Activated T-cell treated with anti-CD3 and anti-CD28 coated beads, Interleukin-2, amount 50 U/mL, for 24 hours (primary cell): ENCODE measurements around the gene CGNL1.

ENCODE experiments used
- DNase-seq: peaks from one replicate; pipeline ENCODE4 v3.0.0-alpha.2; 2020
- H3K27ac Mint-ChIP-seq: 2 replicates; pipeline ENCODE4 v1.8.0; 2020; ENCODE audit warnings: mild to moderate bottlenecking, mixed read lengths
- H3K27me3 Mint-ChIP-seq: 2 replicates; pipeline ENCODE4 v1.8.0; 2020; ENCODE audit warnings: mixed read lengths
- H3K36me3 Mint-ChIP-seq: 2 replicates; pipeline ENCODE4 v1.8.0; 2020; ENCODE audit warnings: low read depth, mixed read lengths
- H3K4me1 Mint-ChIP-seq: 2 replicates; pipeline ENCODE4 v1.8.0; 2020; ENCODE audit warnings: low read depth, mixed read lengths
- H3K4me3 Mint-ChIP-seq: 2 replicates; pipeline ENCODE4 v1.8.0; 2020; ENCODE audit warnings: mild to moderate bottlenecking, moderate library complexity, mixed read lengths
- H3K9me3 Mint-ChIP-seq: 2 replicates; pipeline ENCODE4 v1.8.0; 2020; ENCODE audit warnings: mixed read lengths

The CGNL1 gene

DNA sequence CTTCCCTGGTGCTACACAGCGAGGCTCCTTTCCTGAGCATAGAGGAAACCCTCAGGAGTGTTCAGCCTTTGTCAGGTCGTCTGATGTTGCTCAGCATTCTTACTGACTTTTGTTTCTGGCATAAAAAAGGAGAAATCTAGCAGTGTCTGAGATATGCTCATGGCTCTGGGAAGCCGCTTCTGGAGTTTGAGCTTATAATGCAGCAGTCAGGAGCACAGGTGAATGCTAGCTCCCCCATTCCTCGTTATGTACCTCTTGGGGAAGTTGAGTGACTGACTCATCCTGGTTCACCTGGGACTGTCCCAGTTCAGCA is 166.2 kb downstream of the CGNL1 start:
- Mint-ChIP-seq H3K27ac (no peak overlapping the region), H3K4me1 (peaks cover 7% of the 10 kb centered on the region), H3K27me3 (peaks cover 23% of the 10 kb centered on the region), H3K9me3 (peaks cover 5% of the 10 kb centered on the region), H3K4me3 (no peak overlapping the region), H3K36me3 (no peaks in the 10 kb centered on the region)
- no peak for DNase-seq

GRCh38 chr15:57544848-57545480 is 168.7 kb downstream of the CGNL1 start:
- H3K4me1 Mint-ChIP-seq = peaks cover 7% of the 10 kb centered on the region
- H3K9me3 Mint-ChIP-seq = peaks cover 5% of the 10 kb centered on the region
- DNase-seq = no peak
- no peak overlapping the region for H3K4me3 Mint-ChIP-seq
- H3K27ac Mint-ChIP-seq = no peak overlapping the region
- H3K36me3 Mint-ChIP-seq = no peaks in the 10 kb centered on the region
- H3K27me3 Mint-ChIP-seq = peaks cover 17% of the 10 kb centered on the region

GRCh38 chr15:57545995-57546394 is 169.7 kb downstream of the CGNL1 start:
- Mint-ChIP-seq H3K9me3 (no peaks in the 10 kb centered on the region), H3K4me1 (no peaks in the 10 kb centered on the region), H3K36me3 (no peaks in the 10 kb centered on the region), H3K4me3 (no peak overlapping the region), H3K27ac (no peak overlapping the region), H3K27me3 (peaks cover 11% of the 10 kb centered on the region)
- no peak for DNase-seq

DNA sequence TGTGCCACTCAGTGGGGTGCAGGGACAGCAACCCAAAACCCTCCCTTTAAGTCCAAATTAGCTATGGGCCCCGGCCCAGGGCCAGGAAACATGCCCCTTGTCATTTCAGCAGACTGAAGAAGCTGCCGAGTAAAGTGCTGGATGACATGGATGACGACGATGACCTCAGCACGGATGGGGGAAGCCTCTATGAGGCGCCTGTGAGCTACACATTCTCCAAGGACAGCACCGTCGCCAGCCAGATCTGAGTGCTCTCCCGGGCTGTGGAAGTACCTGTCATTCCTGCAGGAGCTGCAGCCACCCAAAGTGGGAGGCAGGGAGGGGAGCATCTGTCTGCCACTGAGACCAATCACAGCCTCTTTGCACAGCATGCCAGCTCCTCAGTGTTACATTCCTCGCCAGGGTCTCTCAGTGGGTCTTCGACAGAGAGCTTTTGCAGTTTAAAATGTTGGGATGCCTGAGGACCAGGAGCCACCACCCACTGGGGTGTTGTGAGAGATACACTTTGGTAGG is 171.0 kb downstream of the CGNL1 start:
- Mint-ChIP-seq H3K36me3 (no peaks in the 10 kb centered on the region), H3K27ac (no peak overlapping the region), H3K9me3 (no peaks in the 10 kb centered on the region), H3K4me3 (no peak overlapping the region), H3K27me3 (peaks cover 6% of the 10 kb centered on the region), H3K4me1 (no peaks in the 10 kb centered on the region)
- DNase-seq = no peak

- peaks cover 2% of the 10 kb centered on the region for H3K27me3 Mint-ChIP-seq
- H3K9me3 Mint-ChIP-seq = no peaks in the 10 kb centered on the region
- no peak overlapping the region for H3K27ac Mint-ChIP-seq
- H3K4me1 Mint-ChIP-seq = no peaks in the 10 kb centered on the region
- DNase-seq = no peak
- no peak overlapping the region for H3K4me3 Mint-ChIP-seq
- H3K36me3 Mint-ChIP-seq = no peaks in the 10 kb centered on the region
Measured at GRCh38 chr15:57548351-57548750, 172.0 kb downstream of the CGNL1 start.

DNA sequence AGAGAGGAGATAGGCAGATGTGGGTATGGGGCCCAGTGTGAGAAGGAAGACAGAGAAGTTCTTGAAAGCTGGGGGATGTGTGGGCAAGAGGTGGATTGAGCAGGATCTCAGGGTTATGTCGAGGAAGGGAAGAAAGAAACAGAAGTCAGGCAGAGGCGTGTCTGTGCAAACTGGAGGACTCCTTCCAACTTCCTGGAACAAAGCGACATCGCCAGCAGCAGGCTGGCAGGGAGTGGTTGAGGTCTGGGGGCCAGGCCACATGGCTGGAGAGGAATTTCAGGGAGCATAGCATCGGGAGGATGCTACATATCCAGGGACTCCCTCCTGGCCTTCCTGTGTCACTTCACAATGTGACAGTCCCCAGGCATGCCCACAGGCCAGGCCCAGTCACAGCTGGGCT is 172.5 kb downstream of the CGNL1 start:
- H3K27ac Mint-ChIP-seq = no peak overlapping the region
- H3K9me3 Mint-ChIP-seq = no peaks in the 10 kb centered on the region
- H3K4me3 Mint-ChIP-seq = no peak overlapping the region
- no peaks in the 10 kb centered on the region for H3K4me1 Mint-ChIP-seq
- DNase-seq = no peak
- H3K27me3 Mint-ChIP-seq = no peaks in the 10 kb centered on the region
- no peaks in the 10 kb centered on the region for H3K36me3 Mint-ChIP-seq

DNA sequence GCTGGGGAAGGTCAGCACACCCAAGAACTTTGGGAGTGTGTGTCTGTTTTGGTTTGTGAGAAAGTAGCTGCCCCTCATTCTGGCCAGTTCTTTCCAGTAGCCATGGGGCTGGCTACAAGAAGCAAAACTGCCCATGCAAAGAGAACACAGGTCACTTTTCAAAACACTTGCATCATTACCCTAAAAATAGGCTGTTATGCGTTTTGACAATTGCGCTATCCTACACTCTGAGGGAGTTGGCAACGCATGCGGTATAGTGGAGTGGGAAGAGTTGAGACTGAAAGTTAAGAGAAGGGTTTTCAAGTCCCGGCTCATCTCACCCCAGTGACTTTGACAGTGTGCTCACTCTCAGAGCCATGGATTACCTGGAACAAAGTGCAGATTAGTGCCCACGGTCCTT is 173.6 kb downstream of the CGNL1 start:
- Mint-ChIP-seq H3K36me3 (no peaks in the 10 kb centered on the region), H3K27me3 (no peaks in the 10 kb centered on the region)

DNA sequence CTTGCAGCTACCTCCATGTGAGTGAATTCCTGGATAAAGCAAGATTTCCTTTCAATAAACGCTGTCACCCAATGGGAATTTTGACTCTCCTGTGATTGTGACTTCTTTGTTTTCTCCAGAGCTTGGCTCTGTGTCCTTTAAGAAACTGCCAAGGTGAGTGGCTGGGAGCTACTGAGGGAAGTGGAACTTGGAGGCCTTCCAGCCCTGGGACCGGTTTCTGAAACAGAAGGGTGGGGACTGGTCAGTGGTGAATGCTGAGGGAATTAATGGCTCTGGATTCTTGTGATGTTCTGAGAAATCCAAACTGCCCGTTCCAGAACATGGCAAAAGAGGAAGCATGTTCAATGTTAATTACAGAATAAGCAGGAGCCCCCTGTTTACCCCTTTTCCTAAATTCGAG is 174.3 kb downstream of the CGNL1 start:
- Mint-ChIP-seq H3K4me1 (no peaks in the 10 kb centered on the region), H3K9me3 (no peaks in the 10 kb centered on the region), H3K27me3 (no peaks in the 10 kb centered on the region), H3K36me3 (no peaks in the 10 kb centered on the region), H3K27ac (no peak overlapping the region), H3K4me3 (no peak overlapping the region)
- DNase-seq = no peak

More for the DNA sequence above, 173.6 kb downstream of the CGNL1 start:
- H3K4me1 Mint-ChIP-seq = no peaks in the 10 kb centered on the region
- H3K27ac Mint-ChIP-seq = no peak overlapping the region
- DNase-seq = no peak
- no peak overlapping the region for H3K4me3 Mint-ChIP-seq
- no peaks in the 10 kb centered on the region for H3K9me3 Mint-ChIP-seq

- H3K27ac Mint-ChIP-seq = no peak overlapping the region
- H3K27me3 Mint-ChIP-seq = no peaks in the 10 kb centered on the region
- no peaks in the 10 kb centered on the region for H3K9me3 Mint-ChIP-seq
- DNase-seq = no peak
- H3K4me1 Mint-ChIP-seq = no peaks in the 10 kb centered on the region
- no peaks in the 10 kb centered on the region for H3K36me3 Mint-ChIP-seq
- H3K4me3 Mint-ChIP-seq = no peak overlapping the region
Measured at GRCh38 chr15:57551715-57552677, 175.7 kb downstream of the CGNL1 start.

- H3K4me1 Mint-ChIP-seq = no peaks in the 10 kb centered on the region
Measured at GRCh38 chr15:57552678-57553334, 176.5 kb downstream of the CGNL1 start.

GRCh38 chr15:57553526-57553925 is 177.2 kb downstream of the CGNL1 start:
- H3K27me3 Mint-ChIP-seq = no peaks in the 10 kb centered on the region
- no peak for DNase-seq
- H3K27ac Mint-ChIP-seq = no peak overlapping the region
- H3K36me3 Mint-ChIP-seq = no peaks in the 10 kb centered on the region
- H3K4me1 Mint-ChIP-seq = no peaks in the 10 kb centered on the region
- H3K4me3 Mint-ChIP-seq = no peak overlapping the region
- H3K9me3 Mint-ChIP-seq = no peaks in the 10 kb centered on the region

More at GRCh38 chr15:57552678-57553334, 176.5 kb downstream of the CGNL1 start:
- Mint-ChIP-seq H3K9me3 (no peaks in the 10 kb centered on the region), H3K36me3 (no peaks in the 10 kb centered on the region), H3K27ac (no peak overlapping the region), H3K27me3 (no peaks in the 10 kb centered on the region), H3K4me3 (no peak overlapping the region)
- DNase-seq = no peak

- Mint-ChIP-seq H3K9me3 (no peaks in the 10 kb centered on the region), H3K27me3 (no peaks in the 10 kb centered on the region), H3K36me3 (no peaks in the 10 kb centered on the region), H3K4me1 (no peaks in the 10 kb centered on the region), H3K27ac (no peak overlapping the region), H3K4me3 (no peak overlapping the region)
- DNase-seq = no peak
Measured at GRCh38 chr15:57554063-57554811, 177.9 kb downstream of the CGNL1 start.

DNA sequence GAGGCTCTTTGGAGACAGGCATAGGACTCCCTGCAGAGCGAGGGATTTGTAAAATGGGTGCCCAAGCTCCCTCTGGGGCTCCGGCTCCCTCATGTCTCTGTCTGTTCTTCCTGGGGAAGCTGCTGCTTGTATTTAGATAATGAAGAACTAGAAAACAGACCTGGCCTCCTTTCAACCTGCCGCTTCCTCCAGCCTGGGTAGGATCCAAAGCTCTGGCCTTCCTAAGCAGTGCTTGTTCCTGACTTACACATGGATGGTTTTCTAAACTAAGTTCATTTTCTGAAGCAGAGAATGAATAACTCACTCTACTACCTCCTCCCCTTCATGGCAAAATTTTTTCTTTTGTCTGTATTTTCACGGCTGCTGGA is 178.5 kb downstream of the CGNL1 start:
- DNase-seq = no peak
- no peak overlapping the region for H3K27ac Mint-ChIP-seq
- no peaks in the 10 kb centered on the region for H3K36me3 Mint-ChIP-seq
- no peak overlapping the region for H3K4me3 Mint-ChIP-seq
- H3K9me3 Mint-ChIP-seq = no peaks in the 10 kb centered on the region
- H3K4me1 Mint-ChIP-seq = no peaks in the 10 kb centered on the region
- H3K27me3 Mint-ChIP-seq = no peaks in the 10 kb centered on the region

DNA sequence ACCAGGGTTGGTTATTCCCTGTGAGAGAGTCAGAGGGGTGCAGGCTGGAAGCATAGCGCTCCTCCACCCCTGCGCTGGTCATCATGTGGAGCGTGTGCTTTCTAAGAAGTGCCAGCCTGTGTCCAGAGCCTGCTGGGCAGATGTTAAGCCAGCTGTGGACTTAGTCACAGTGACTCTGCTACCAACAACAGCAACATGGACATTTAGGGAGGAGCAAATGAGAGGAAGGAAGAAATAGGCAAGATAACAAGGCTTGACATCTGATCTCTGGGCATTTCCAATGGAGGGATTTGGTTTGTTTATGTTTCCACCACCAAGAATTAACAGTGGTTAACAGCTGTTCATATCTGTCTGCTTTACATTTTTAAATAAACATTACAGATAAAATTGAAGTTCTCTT is 179.0 kb downstream of the CGNL1 start:
- H3K27ac Mint-ChIP-seq = no peak overlapping the region
- H3K36me3 Mint-ChIP-seq = no peaks in the 10 kb centered on the region
- H3K4me1 Mint-ChIP-seq = peaks cover 3% of the 10 kb centered on the region
- H3K9me3 Mint-ChIP-seq = no peaks in the 10 kb centered on the region
- no peak overlapping the region for H3K4me3 Mint-ChIP-seq
- no peaks in the 10 kb centered on the region for H3K27me3 Mint-ChIP-seq
- no peak for DNase-seq
